AG10803 (cell line): ENCODE measurements around the gene SLC18A2.

Experiments used
- DNase-seq: peaks from one replicate; pipeline ENCODE4 v3.0.0; 2010; ENCODE audit warnings: low read depth
- H3K4me3 ChIP-seq: 2 replicates; pipeline ENCODE4 v1.5.1; 2011; ENCODE audit warnings: mild to moderate bottlenecking, low read length, control low read depth
- CTCF ChIP-seq: conservative IDR thresholded peaks from 2 replicates; pipeline ENCODE4 v1.5.1; 2011; ENCODE audit warnings: mild to moderate bottlenecking, low read length, control low read depth, inconsistent platforms

Gene SLC18A2

GRCh38 chr10:117239051-117239450 lies 1.9 kb upstream of the SLC18A2 start:
- no peak for TF ChIP-seq CTCF
- no peak overlapping the region for H3K4me3 ChIP-seq
- no peak for DNase-seq

GRCh38 chr10:117239721-117240620 lies 943 bp upstream of the SLC18A2 start:
- H3K4me3 ChIP-seq, result no peak overlapping the region
- no peak for TF ChIP-seq CTCF
- DNase-seq, result no peak

- no peak for TF ChIP-seq CTCF
- no peak overlapping the region for H3K4me3 ChIP-seq
- DNase-seq, result peak; percentile 7
These were observed 888 bp downstream of the SLC18A2 start for GRCh38 chr10:117241541-117242462.

GRCh38 chr10:117242463-117242832 lies 1.5 kb downstream of the SLC18A2 start:
- H3K4me3 ChIP-seq, result no peak overlapping the region
- TF ChIP-seq CTCF, result no peak

GRCh38 chr10:117246997-117247671 lies 6.2 kb downstream of the SLC18A2 start:
- DNase-seq, result peak; percentile 52

More at GRCh38 chr10:117242463-117242832, 1.5 kb downstream of the SLC18A2 start:
- no peak for DNase-seq

More at GRCh38 chr10:117246997-117247671, 6.2 kb downstream of the SLC18A2 start:
- TF ChIP-seq CTCF, result no peak
- H3K4me3 ChIP-seq, result no peak overlapping the region
